Upper lobe of left lung (tissue), 4 donors: ENCODE results near the gene INSM1.

ENCODE experiments used
- CTCF ChIP-seq, 6 experiments: fragments of 450-650 bp in 4 of 6; fragments of 200-600 bp in 2 of 6; sonication (generic) in 2 of 6; IDR thresholded peaks; one replicate each; pipeline ENCODE4 v1.5.1; 2016 to 2019; ENCODE audit warnings: antibody characterized with exemption in 6 of 6
- EP300 ChIP-seq, 4 donors: sonication (generic); formaldehyde crosslinking; IDR thresholded peaks; one replicate each; pipeline ENCODE4 v1.5.1; 2017; ENCODE audit warnings: antibody characterized with exemption in 4 of 4, control low read depth in 2 of 4

- TF ChIP-seq CTCF (IDR thresholded peaks at IDR 0.05) (no peak), EP300 (IDR thresholded peaks at IDR 0.05) (no peak)
Observed at GRCh38 chr20:20370094-20370575, 2.2 kb downstream of the INSM1 start.
